ENCODE data around the gene PJVK. TPM values are rescaled to one million over a fixed set of nuclear protein-coding genes. Genes with fewer than 3 reads are reported as not detected.

Gene PJVK
- total and polyA plus RNA-seq, 4 donors = 0.82 to 5.7 (median 4.5) TPM

GRCh38 chr2:178485356-178485755 is 34.2 kb downstream of the PJVK start:
- DNase-seq = no peak
- Histone ChIP-seq H3K27ac (ENCODE audit: low read depth in 1 of 2, low read length in 1 of 2) (peak overlapping the region in 1 of 2 donors; percentile 45), H3K4me1 (ENCODE audit: control insufficient read depth in 5 of 5, insufficient read depth in 5 of 5, low read length in 5 of 5) (peaks cover 0 to 33% (median 18%) of the 10 kb centered on the region in 5 donors), H3K9ac (ENCODE audit: insufficient read depth in 1 of 2, low read length in 2 of 2) (no peak overlapping the region), H3K4me3 (no peak overlapping the region), H3K36me3 (ENCODE audit: control insufficient read depth in 4 of 4, insufficient read depth in 4 of 4, low read length in 4 of 4) (peaks cover 0 to 10% (median 6%) of the 10 kb centered on the region in 4 donors), H3K9me3 (ENCODE audit: control insufficient read depth in 4 of 4, insufficient read depth in 3 of 4, low read length in 3 of 4) (no peaks in the 10 kb centered on the region), H3K27me3 (ENCODE audit: control insufficient read depth in 3 of 3, insufficient read depth in 3 of 3, low read length in 2 of 3) (no peaks in the 10 kb centered on the region)
- 79 to 82% methylated on average over 3 of the region's 3 CpGs for WGBS, 2 donors
- ATAC-seq (ENCODE audit: insufficient read depth, low FRiP score) = no peak
- no peak for TF ChIP-seq CTCF (IDR thresholded peaks at IDR 0.05; ENCODE audit: control extremely low read depth, extremely low read depth)

GRCh38 chr2:178491612-178492011 is 40.4 kb downstream of the PJVK start:
- WGBS, 2 donors = 83 to 98% methylated on average over 6 of the region's 6 CpGs
- ATAC-seq (ENCODE audit: insufficient read depth, low FRiP score) = no peak
- TF ChIP-seq CTCF (IDR thresholded peaks at IDR 0.05; ENCODE audit: control extremely low read depth, extremely low read depth) = no peak

GRCh38 chr2:178496049-178496448 is 44.9 kb downstream of the PJVK start:
- Histone ChIP-seq H3K4me3 (no peak overlapping the region), H3K27ac (ENCODE audit: low read depth in 1 of 2, low read length in 1 of 2) (no peak overlapping the region), H3K36me3 (ENCODE audit: control insufficient read depth in 4 of 4, insufficient read depth in 4 of 4, low read length in 4 of 4) (peaks cover 21 to 51% (median 32%) of the 10 kb centered on the region in 4 donors), H3K9me3 (ENCODE audit: control insufficient read depth in 4 of 4, insufficient read depth in 3 of 4, low read length in 3 of 4) (no peaks in the 10 kb centered on the region), H3K27me3 (ENCODE audit: control insufficient read depth in 3 of 3, insufficient read depth in 3 of 3, low read length in 2 of 3) (no peaks in the 10 kb centered on the region), H3K4me1 (ENCODE audit: control insufficient read depth in 5 of 5, insufficient read depth in 5 of 5, low read length in 5 of 5) (peaks cover 0 to 2% (median 0%) of the 10 kb centered on the region in 5 donors), H3K9ac (ENCODE audit: insufficient read depth in 1 of 2, low read length in 2 of 2) (no peak overlapping the region)
- no peak for TF ChIP-seq CTCF (IDR thresholded peaks at IDR 0.05; ENCODE audit: control extremely low read depth, extremely low read depth)
- no peak for DNase-seq
- WGBS, 2 donors = 80 to 83% methylated on average over 4 of the region's 4 CpGs
- ATAC-seq (ENCODE audit: insufficient read depth, low FRiP score) = no peak

More at GRCh38 chr2:178491612-178492011, 40.4 kb downstream of the PJVK start:
- no peak overlapping the region for H3K4me3 ChIP-seq
- no peaks in the 10 kb centered on the region for H3K27me3 ChIP-seq (ENCODE audit: control insufficient read depth in 3 of 3, insufficient read depth in 3 of 3, low read length in 2 of 3)
- no peak overlapping the region for H3K27ac ChIP-seq (ENCODE audit: low read depth in 1 of 2, low read length in 1 of 2)
- H3K9me3 ChIP-seq (ENCODE audit: control insufficient read depth in 4 of 4, insufficient read depth in 3 of 4, low read length in 3 of 4) = no peaks in the 10 kb centered on the region
- peaks cover 10 to 36% (median 18%) of the 10 kb centered on the region in 4 donors for H3K36me3 ChIP-seq (ENCODE audit: control insufficient read depth in 4 of 4, insufficient read depth in 4 of 4, low read length in 4 of 4)
- DNase-seq = no peak
- H3K9ac ChIP-seq (ENCODE audit: insufficient read depth in 1 of 2, low read length in 2 of 2) = no peak overlapping the region
- peaks cover 0 to 7% (median 0%) of the 10 kb centered on the region in 5 donors for H3K4me1 ChIP-seq (ENCODE audit: control insufficient read depth in 5 of 5, insufficient read depth in 5 of 5, low read length in 5 of 5)

- no peak for ATAC-seq (ENCODE audit: insufficient read depth, low FRiP score)
Measured at GRCh38 chr2:178498137-178498536, 47.0 kb downstream of the PJVK start.

More at GRCh38 chr2:178498137-178498536, 47.0 kb downstream of the PJVK start:
- H3K9ac ChIP-seq (ENCODE audit: insufficient read depth in 1 of 2, low read length in 2 of 2) = no peak overlapping the region
- H3K9me3 ChIP-seq (ENCODE audit: control insufficient read depth in 4 of 4, insufficient read depth in 3 of 4, low read length in 3 of 4) = no peaks in the 10 kb centered on the region
- H3K36me3 ChIP-seq (ENCODE audit: control insufficient read depth in 4 of 4, insufficient read depth in 4 of 4, low read length in 4 of 4) = peaks cover 19 to 52% (median 46%) of the 10 kb centered on the region in 4 donors
- H3K4me3 ChIP-seq = no peak overlapping the region
- H3K27ac ChIP-seq (ENCODE audit: low read depth in 1 of 2, low read length in 1 of 2) = no peak overlapping the region
- no peak for TF ChIP-seq CTCF (IDR thresholded peaks at IDR 0.05; ENCODE audit: control extremely low read depth, extremely low read depth)
- no peaks in the 10 kb centered on the region for H3K27me3 ChIP-seq (ENCODE audit: control insufficient read depth in 3 of 3, insufficient read depth in 3 of 3, low read length in 2 of 3)
- no peak for DNase-seq
- H3K4me1 ChIP-seq (ENCODE audit: control insufficient read depth in 5 of 5, insufficient read depth in 5 of 5, low read length in 5 of 5) = peaks cover 0 to 2% (median 0%) of the 10 kb centered on the region in 5 donors
